GM18873 (cell line): ENCODE measurements around the gene MLYCD.

Experiments
- ATAC-seq: cut with Tn5 transposase; IDR thresholded peaks from one replicate; pipeline ENCODE4 v1.9.1; 2021; ENCODE audit warnings: mild to moderate bottlenecking, moderate library complexity, moderate number of reproducible peaks; ENCODE audit not compliant: unreplicated experiment, low FRiP score

Gene MLYCD

DNA sequence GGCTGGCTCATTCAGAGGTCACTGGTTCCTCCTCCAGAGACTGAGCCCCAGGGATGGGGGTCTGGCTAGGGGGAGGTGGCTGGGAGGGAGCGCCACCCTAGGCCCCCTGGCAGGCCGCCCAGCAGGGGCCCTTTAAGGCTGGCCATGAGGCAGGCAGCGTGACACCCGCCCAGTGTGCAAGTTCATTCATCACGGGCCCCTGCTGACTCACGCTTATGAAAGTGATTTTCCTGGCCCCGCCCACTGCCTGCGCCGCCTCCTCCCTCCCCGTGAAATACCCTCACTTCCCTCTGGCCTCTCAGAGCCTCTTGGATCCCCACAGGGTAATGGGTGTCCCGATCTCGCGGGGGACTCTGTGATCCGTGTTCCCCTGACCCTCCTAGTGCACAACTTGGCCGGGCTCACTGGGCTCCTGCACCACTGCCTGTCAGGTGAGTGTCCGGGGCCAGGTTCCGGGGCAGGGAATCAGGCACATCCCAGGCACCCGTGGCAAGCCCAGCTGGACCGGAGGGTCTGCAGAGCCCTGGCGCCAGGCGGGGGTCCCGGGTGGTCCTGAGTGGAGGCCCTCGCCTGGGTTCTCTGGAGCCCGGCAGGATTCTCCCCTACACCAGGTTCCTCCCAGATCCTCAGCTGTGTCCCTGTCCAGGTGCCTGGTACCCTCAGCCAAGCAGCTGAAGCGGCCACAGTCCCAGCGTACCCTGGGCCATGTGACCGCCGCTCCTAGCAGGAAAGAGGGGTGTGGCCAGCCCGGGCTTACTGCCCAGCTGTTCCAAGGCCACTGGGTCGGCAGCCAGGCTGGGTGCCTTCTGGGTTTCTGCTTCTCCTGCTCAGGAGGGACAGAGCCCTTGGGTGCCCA, 54.3 kb downstream of the MLYCD start, which contains the start of gene OSGIN1:
Gene OSGIN1 (plus strand): TSS at position 301 of the 856 bp plus-strand sequence. CDS start 4,432 bp downstream, outside the sequence.
- no peak for ATAC-seq

DNA sequence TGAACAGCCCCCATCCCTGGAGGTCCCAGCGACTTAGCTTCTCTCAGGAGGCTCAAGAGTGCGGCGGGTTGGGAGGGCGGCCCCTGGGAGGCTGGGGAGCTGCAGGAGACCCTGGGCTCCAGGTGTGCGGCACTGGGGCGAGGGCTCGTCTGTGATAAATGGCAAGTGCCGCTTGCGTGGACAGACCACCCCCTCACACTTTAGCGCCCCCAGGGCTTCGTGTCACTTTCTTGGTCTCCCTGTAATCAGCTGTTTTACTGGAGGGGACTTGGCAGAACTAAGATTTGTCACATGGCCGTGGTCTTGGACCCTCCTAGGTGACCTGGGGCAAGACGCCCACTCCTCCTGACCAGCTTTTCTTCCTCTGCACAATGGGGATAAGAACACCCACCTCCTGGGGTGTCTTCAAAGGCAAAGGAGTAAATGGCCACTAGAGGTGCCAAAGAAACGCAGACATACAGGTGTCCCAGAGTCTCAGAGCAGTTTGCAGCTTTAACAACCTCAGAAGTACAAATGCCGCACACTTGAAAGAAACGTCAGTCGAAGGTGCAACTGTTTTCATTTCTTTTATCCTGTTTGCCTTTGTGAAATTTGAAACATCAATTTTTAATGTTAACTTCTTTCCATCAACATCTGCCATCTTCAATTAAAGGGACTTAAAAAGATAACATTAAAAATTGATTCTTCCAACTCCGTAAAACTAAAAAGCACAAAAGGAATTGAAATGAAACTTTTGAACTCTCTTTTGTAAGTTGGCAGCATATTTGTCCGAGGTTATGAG, 55.1 kb downstream of the MLYCD start:
- no peak for ATAC-seq

DNA sequence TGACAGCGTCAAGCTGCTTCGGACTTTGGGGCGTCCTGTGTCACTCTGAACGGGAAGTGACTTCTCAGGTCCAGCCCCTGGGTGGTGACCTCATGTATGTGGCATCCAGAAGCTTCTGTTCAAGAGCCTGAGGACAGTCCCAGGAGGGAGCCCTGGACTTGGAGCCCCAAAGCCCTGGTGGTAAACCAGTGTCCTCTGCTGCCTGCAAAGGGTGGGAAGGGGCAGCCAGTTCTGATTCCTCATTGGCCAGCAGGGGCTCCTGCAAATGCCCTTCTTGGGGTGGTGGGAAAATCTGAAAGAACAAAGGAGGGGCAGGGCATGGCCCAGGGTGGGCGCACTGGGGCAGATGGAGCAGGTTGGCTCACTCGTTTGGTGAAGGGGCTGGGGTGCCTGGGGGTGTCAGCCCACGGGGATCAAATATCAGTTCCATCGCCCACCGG, 55.7 kb downstream of the MLYCD start:
- ATAC-seq: no peak

DNA sequence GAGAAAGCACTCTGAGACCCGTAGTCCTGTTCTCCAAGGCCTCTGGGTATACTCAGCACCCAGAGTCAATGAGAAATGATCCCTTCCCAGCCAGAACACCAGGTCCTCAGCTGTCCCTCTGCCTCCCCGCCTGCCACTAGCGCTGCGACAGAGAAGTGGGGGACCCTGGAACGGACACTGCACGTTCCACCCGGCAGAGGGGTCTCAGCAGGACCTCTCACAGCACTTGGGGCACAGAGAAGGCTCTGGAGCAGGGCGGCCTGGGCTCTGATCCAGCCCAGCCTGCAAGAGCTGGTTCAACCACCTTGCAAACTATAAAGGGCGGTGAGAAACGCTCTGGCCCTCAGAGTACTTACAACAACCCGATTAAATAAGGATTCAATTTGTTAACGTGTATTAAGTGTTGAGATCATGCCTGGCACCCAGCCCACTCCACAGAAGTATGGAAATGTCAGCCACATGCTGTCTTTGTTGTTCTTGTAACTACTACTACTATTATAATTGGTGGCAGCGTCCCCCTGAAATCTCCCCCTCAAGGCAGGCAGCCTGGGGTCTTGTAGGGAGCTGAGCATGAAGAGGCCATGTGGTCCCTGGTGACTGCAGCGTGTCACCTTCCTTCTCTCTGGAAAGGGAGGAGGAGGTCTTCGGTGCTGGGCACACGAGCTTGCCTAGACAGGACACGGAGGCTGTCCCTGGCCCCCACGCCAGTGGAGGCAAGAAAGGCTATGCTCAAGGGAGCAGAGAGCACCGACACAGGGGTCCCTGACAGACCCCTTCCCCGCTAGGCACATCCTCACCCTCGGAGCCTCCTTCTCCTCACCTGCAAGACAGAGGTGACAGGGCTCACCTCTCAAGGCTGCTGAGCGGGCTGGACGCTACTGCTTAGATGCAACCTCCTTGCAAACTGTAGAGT, 56.6 kb downstream of the MLYCD start:
- no peak for ATAC-seq

DNA sequence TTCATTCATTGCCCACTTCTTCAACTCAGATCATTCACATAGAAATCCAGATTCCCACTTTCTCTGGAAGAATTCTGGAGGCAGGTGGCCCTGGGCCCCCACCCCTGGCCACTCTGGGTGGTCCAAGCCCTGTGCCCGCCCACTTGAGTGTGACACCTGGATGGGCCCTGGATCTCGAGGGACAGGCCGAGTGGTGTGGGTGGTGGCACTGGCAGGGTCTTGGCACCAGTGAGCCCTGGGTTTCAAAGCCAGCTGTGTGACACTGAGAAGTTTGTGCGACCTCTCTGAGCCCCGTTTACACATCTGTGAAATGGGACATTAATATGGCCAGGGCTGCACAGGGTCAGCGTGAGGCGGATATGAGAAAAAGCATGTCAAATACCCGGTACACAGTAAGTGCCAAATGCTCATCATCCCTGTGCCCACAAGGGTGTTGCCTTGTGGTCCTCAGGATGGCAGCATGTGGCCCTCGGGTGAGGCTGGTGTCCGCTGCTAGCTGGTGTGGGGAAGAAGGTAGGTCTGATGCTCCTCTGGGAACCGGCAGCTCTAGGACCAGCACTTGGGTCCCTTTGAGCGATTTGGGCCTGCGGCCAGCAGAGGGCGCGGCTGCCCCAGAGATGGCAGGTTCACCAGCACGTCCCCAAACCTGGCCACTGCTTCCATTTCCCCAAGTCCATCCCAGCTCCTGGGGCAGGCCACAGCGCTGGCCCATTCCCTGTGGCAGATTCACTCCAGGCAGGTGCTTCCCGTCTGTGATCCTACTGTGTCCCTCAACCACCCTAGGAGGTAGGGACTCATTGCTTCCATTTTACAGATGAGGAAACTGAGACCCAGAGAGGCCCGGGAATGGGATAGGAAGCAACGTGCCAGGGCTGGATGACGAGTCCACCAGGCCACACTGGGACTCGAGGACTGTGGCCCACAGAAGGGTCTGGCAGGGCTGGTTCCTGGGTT, 57.7 kb downstream of the MLYCD start:
- no peak for ATAC-seq

DNA sequence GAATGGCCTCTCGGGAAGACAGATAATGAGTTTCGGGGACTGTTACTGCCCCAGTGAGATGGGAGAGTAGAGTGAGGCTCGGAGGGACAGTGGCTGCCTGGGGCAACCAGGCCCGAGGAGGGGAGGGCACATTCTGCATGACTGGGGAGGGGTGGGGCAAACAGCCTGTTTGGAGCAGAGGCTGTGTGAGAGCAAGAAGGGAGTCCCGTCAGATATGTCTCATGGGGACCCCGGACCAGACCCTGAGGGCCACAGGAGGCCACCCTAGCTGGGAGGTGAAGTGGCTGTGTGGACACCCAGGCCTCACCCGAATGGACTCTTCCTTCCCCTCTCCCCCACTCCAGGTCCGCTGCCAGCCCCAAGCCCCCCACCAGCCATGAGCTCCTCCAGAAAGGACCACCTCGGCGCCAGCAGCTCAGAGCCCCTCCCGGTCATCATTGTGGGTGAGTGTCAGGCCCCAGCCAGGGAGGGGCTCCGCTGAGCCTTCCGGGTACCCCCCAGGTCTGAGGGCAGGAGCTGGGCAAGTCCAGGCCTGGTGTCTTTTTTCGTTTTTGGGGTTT, 58.5 kb downstream of the MLYCD start:
- ATAC-seq: no peak

DNA sequence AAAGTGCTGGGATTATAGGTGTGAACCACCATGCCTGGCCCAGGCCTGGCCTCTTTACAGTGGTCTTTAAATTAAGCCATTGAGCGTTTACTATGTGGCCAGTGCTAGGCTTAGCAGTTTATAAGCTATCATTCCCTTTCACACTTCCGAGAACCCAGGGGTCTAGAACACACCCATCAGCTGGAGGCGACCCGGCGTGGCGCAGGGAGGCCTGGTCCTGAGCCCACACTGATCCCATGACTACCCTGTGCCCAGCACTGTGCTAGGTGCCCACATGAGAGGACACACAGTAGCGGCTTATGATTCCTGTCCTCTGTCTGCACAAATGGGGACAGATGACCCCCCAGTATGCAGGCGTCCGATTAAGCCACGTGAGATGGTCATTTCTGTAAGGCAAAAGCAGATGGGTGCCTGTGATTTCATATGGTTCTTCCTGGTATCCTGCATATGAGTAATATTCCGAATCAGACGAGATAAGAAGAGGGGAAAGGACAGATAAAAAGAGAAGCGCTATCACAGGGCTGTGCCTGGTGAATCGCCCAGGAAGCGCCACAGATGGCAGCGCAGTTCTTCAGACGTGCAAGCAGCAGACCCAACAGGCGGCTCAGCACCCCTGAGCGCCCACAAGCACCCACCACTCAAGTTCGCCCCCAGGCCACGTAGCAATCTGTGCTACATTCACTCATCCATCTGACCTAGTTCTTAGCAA, 59.4 kb downstream of the MLYCD start:
- ATAC-seq: no peak

DNA sequence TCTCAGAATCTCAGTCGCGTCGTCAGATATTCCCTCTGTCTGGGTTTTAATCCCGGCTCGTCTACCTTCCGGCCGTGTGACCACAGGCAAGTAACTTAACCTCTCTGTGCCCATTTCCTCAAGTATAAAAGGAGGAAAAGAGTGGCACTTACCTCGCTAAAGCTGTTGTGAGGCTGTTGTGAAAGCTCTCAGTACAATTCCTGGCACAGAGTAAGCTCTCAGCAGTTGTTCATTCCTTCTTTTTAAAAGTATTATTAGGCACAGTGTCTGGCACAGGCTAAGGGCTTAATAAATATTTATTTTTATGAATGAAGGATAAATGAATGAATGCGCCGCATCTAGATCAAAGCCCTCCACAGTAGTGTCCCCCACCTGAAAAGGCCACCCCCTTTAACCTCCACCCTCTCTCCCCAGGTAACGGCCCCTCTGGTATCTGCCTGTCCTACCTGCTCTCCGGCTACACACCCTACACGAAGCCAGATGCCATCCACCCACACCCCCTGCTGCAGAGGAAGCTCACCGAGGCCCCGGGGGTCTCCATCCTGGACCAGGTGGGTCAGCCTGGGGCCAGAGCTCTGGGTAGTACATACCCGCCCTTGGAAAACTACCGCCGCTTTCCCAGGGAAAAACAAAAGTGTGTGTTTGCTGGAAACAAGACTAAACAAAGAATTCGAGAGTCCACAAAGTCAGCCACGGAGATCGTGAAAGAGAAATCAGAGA, 60.1 kb downstream of the MLYCD start:
- ATAC-seq: no peak

DNA sequence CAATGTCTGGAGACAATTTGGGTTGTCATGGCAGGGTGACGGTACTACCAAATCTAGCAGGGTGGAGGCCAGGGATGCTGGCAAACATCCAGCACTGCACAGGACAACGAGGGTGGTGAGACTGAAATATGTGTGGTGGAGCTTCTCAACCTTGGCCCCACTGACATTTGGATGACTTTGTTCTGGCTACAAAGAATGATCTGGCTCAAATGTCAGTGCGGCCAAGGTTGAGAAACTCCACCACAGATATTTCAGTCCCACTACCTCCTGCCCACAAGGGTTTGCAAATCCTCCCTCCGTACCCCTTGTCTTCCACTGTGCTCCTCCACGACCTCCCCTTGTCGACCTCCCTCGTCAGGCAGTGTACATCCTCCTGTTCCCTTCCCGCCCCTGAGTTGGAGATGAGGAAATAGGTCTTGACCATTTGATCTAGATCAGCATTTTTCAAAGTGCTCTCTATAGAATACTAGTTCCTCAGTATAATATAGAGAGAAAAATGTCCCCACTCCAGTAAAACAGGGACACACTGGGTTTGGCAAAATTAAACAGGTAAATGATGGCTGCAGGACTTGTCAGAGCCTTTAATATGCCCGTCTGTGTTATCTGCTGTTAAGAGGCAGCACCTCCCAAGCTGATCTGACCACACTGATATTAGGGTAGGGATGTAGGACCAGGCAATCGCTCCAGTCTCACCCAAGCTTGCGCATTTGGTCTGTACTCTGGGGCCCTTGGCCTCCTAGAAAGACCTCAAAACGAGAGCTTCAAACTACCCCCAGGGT, 60.9 kb downstream of the MLYCD start:
- no peak for ATAC-seq

DNA sequence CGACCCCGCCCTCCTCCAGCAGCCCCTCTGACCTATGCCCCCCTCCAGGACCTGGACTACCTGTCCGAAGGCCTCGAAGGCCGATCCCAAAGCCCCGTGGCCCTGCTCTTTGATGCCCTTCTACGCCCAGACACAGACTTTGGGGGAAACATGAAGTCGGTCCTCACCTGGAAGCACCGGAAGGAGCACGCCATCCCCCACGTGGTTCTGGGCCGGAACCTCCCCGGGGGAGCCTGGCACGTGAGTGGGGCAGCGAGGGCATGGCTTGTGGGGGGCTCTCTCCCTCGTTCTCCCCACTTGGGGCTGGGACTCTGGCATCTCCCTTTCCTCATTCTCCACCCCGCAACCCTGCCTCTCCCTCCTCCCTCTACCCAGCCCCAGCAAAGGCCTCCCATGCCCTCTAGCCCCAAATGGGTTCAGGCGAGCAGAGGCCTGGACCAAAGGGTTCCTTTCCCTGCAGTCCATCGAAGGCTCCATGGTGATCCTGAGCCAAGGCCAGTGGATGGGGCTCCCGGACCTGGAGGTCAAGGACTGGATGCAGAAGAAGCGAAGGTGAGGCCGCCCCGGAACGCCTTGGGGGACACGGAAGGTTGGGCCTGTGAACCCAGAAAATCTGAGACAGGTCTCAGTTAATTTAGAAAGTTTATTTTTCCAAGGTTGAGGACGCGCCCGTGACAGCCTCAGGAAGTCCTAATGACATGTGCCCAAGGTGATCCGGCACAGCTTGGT, 61.8 kb downstream of the MLYCD start:
- no peak for ATAC-seq

DNA sequence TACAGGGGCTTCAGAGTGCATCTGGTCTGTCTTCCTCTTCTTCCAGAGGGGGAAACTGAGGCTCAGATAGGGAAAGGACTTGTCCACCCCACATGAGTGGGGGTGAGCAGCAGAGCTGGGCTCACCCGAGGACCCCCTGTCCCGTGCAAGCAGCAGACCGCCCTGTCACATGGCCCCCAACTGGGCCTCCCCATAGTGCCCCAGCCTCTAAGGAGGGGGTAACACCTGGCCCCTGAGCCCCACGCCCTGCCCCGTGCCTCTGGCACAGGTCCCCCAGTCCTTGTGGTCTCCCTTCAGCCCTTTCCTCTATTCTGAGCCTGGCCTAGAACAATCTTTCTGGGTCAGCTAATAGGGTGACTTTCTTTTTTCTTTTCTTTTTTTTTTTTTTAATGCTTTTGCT, 62.7 kb downstream of the MLYCD start:
- ATAC-seq: no peak

DNA sequence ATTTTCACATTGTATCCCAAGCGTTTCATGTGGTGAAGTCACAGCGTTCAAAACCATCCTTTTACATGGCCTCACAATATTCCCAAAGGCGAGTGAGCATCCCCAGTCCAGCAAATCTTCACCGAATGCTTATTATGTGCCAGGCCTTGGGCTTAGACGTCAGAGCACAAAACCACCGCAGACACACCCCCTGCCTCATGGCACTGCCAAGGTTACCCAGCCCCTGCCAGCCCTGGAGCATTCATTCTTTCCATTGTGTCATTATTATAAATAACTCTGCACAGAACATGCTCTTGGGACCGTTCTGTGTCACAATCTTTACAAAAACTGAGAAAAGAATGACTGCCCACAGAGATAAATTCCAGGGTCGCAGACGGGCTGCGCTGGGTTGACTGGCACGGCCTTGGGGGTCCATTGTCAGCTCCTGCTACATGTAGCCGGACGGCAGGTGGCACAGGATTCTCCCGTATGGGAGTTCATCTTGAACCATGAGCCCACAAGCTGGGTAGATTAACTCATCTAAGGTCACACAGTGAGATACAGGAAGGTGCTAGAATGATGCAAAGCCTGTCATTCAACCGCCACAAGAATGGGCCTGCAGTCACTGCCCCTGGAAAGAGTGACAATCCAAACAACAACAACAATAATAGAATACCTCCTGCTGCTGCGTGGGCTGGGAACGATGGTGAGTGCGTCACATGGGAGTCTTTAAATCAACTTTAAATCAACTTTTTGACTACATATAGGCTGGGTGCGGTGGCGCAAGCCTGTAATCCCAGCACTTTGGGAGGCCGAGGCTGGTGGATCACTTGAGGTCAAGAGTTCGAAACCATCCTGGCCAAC, 64.6 kb downstream of the MLYCD start:
- ATAC-seq: no peak

DNA sequence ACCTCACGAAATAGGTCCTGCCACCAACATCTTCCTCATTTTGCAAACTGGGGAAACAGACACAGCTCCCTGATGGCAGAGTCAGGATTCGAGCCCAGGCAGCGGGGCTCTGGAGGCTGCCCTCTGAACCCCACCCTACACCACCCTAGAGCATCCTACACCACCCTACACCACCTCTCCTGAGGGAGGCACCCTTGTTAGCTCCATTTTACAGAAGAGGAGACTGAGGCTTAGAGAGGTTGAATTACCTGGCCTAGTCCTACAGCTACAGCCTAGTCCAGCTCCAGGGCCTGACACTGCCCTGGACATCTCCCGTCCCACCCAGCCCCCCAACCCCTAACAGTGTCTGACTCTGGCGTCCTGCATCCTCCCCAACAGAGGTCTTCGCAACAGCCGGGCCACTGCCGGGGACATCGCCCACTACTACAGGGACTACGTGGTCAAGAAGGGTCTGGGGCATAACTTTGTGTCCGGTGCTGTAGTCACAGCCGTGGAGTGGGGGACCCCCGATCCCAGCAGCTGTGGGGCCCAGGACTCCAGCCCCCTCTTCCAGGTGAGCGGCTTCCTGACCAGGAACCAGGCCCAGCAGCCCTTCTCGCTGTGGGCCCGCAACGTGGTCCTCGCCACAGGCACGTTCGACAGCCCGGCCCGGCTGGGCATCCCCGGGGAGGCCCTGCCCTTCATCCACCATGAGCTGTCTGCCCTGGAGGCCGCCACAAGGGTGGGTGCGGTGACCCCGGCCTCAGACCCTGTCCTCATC, 65.9 kb downstream of the MLYCD start:
- no peak for ATAC-seq

DNA sequence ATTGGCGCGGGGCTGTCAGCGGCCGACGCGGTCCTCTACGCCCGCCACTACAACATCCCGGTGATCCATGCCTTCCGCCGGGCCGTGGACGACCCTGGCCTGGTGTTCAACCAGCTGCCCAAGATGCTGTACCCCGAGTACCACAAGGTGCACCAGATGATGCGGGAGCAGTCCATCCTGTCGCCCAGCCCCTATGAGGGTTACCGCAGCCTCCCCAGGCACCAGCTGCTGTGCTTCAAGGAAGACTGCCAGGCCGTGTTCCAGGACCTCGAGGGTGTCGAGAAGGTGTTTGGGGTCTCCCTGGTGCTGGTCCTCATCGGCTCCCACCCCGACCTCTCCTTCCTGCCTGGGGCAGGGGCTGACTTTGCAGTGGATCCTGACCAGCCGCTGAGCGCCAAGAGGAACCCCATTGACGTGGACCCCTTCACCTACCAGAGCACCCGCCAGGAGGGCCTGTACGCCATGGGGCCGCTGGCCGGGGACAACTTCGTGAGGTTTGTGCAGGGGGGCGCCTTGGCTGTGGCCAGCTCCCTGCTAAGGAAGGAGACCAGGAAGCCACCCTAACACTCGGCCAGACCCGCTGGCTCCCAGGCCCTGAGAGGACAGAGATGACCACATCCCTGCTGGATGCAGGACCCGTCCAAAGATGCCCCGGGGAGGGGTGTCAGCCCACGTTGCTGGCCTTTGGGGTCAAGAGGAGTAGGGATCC, 66.7 kb downstream of the MLYCD start:
- ATAC-seq: no peak
